Stomach (tissue), 9 donors: ENCODE results near the gene HMG20A. TPM values are rescaled to one million over a fixed set of nuclear protein-coding genes. Genes with fewer than 3 reads are reported as not detected.

ENCODE experiments used
- DNase-seq, 2 donors: peaks; one replicate each; pipeline versions ENCODE4 v3.0.0 to v3.0.0-alpha.2; 2013 to 2019
- H3K27ac ChIP-seq, 5 donors: fragments of 200-600 bp in 4 of 5; sonication (generic) in 4 of 5; one replicate each; pipeline ENCODE4 v1.5.1; 2013 to 2019; ENCODE audit warnings: mild to moderate bottlenecking in 1 of 5, moderate library complexity in 1 of 5
- H3K27me3 ChIP-seq, 3 donors: fragments of 200-600 bp; sonication (generic); one replicate each; pipeline ENCODE4 v1.5.1; 2017 to 2019; ENCODE audit warnings: mixed run types in 1 of 3
- H3K36me3 ChIP-seq, 4 donors: fragments of 200-600 bp; sonication (generic); 1 replicate in 3 of 4; 2 replicates in 1 of 4; pipeline ENCODE4 v1.5.1; 2016 to 2019
- H3K4me1 ChIP-seq, 4 donors: fragments of 200-600 bp; sonication (generic); one replicate each; pipeline ENCODE4 v1.5.1; 2016 to 2019
- H3K4me3 ChIP-seq, 4 donors: fragments of 200-600 bp; sonication (generic) in 3 of 4; one replicate each; pipeline ENCODE4 v1.5.1; 2016 to 2019; ENCODE audit warnings: mild to moderate bottlenecking in 1 of 4
- H3K9me3 ChIP-seq, 4 donors: fragments of 200-600 bp; sonication (generic); one replicate each; pipeline ENCODE4 v1.5.1; 2016 to 2019
- EP300 ChIP-seq: sonication (generic); formaldehyde crosslinking; IDR thresholded peaks from one replicate; pipeline ENCODE4 v1.6.1; 2017; ENCODE audit warnings: antibody characterized with exemption
- POLR2A ChIP-seq, 4 donors: fragments of 450-650 bp; IDR thresholded peaks; one replicate each; pipeline ENCODE4 v1.6.1; 2016; ENCODE audit warnings: antibody characterized with exemption in 4 of 4, control low read depth in 2 of 4, mild to moderate bottlenecking in 1 of 4, moderate library complexity in 1 of 4
- POLR2AphosphoS5 ChIP-seq, 3 donors: sonication (generic); formaldehyde crosslinking; IDR thresholded peaks; one replicate each; pipeline ENCODE4 v1.6.1; 2016; ENCODE audit warnings: antibody characterized with exemption in 3 of 3
- WGBS, 5 donors: extraction: QIAGEN DNeasy Blood & Tissue Kit in 3 of 5; methylation state at CpG; one replicate each; pipeline versions ENCODE4 v1.1.5 to v1.1.7; 2013 to 2018; 5-methylcytosine and 5-hydroxymethylcytosine counted together
- intact Hi-C: fragments of 100-400 bp; cut with DNase I; formaldehyde crosslinking; loops from one replicate; pipeline ENCODE4 v1.15.1; 2023; ENCODE audit warnings: low total_unique reads
- polyA plus RNA-seq, 3 donors: library from polyadenylated mRNA; stranded (reverse); fragments of 200-250 nt; gene quantifications; one replicate each; pipeline ENCODE4 v1.2.3, GENCODE V29; 2013
- total RNA-seq, 5 donors: library from RNA; depleted of rRNA; stranded (reverse); fragments of >200 nt; gene quantifications; one replicate each; pipeline versions ENCODE4 v1.1.0 to v1.2.3, GENCODE V29; 2014 to 2016
- TF ChIP-seq, protein P1 (sequence below), 7 experiments: fragments of 450-650 bp in 4 of 7; fragments of 200-600 bp in 3 of 7; sonication (generic) in 3 of 7; IDR thresholded peaks; one replicate each; pipeline ENCODE4 v1.5.1; 2016 to 2019; ENCODE audit warnings: antibody characterized with exemption in 7 of 7, control low read depth in 2 of 7, mild to moderate bottlenecking in 1 of 7
- donor health status: healthy with polysubstance abuse.
- donor health status: Bipolar disorder and iron deficiency.
- donor health status: healthy.

HMG20A gene
- total and polyA plus RNA-seq, 8 donors = 8.1 to 51.8 (median 22.6) TPM

DNA sequence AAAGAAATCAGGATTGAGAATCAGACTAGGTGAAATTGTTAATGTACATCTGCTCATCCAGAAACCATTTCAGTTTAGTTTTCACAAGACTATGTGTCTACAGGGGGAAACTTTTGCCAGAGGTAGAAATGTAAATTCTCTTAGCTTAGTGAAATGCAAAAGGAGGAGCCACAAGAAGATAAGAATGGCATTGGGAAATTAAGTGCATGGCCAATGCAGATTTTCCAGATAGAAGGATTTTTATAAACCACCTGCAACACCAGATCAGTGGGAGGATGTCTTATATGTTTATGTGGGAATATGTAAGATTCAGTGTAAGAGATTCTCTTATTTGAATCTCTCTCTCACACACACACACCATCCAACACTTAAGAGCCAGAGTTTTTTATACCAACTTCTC, 67.2 kb downstream of the HMG20A start:
- H3K27me3 ChIP-seq = no peaks in the 10 kb centered on the region
- no peak for DNase-seq
- no peaks in the 10 kb centered on the region for H3K9me3 ChIP-seq
- no peak overlapping the region for H3K4me3 ChIP-seq
- TF ChIP-seq, protein P1, sequence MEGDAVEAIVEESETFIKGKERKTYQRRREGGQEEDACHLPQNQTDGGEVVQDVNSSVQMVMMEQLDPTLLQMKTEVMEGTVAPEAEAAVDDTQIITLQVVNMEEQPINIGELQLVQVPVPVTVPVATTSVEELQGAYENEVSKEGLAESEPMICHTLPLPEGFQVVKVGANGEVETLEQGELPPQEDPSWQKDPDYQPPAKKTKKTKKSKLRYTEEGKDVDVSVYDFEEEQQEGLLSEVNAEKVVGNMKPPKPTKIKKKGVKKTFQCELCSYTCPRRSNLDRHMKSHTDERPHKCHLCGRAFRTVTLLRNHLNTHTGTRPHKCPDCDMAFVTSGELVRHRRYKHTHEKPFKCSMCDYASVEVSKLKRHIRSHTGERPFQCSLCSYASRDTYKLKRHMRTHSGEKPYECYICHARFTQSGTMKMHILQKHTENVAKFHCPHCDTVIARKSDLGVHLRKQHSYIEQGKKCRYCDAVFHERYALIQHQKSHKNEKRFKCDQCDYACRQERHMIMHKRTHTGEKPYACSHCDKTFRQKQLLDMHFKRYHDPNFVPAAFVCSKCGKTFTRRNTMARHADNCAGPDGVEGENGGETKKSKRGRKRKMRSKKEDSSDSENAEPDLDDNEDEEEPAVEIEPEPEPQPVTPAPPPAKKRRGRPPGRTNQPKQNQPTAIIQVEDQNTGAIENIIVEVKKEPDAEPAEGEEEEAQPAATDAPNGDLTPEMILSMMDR (IDR thresholded peaks at IDR 0.05) = no peak
- H3K4me1 ChIP-seq = peaks cover 0 to 18% (median 11%) of the 10 kb centered on the region in 4 donors
- peaks cover 9 to 37% (median 30%) of the 10 kb centered on the region in 4 donors for H3K36me3 ChIP-seq
- peak overlapping the region in 1 of 5 donors; percentile 39 for H3K27ac ChIP-seq
- intact Hi-C loops = no loop called here

DNA sequence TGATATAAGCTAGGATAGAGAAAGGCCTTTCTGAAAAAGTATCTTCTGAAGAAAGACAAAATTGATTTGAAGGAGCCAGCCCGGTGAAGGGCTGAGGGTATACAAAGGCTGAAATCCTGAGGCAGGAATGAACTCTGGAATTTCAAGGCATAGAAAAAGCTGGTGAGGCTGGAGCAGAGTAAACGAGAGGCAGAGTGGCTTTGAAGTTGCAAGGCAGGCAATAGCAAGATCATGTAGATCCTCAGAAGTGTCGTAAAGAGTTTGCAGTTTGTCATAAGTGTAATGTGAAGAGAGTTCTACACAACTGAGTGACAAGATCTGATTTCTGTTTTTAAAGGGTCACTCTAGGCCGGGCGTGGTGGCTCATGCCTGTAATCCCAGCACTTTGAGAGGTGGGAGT, 69.0 kb downstream of the HMG20A start:
- Histone ChIP-seq H3K27ac (no peak overlapping the region), H3K9me3 (no peaks in the 10 kb centered on the region), H3K4me3 (no peak overlapping the region), H3K27me3 (no peaks in the 10 kb centered on the region), H3K36me3 (peaks cover 1 to 20% (median 12%) of the 10 kb centered on the region in 4 donors), H3K4me1 (peaks cover 0 to 24% (median 7%) of the 10 kb centered on the region in 4 donors)
- TF ChIP-seq, protein P1 (IDR thresholded peaks at IDR 0.05) = no peak
- no peak for TF ChIP-seq POLR2A (IDR thresholded peaks at IDR 0.05)
- no peak for TF ChIP-seq EP300
- no peak for TF ChIP-seq POLR2AphosphoS5 (IDR thresholded peaks at IDR 0.05)
- DNase-seq = no peak
- 86 to 92% (median 88%) methylated on average over 5 of the region's 5 CpGs for WGBS, 5 donors
- intact Hi-C loops = loop anchor here (10.0 kb wide), 2 partner anchors 55 to 375 kb away; no protein-coding TSS in a partner anchor

DNA sequence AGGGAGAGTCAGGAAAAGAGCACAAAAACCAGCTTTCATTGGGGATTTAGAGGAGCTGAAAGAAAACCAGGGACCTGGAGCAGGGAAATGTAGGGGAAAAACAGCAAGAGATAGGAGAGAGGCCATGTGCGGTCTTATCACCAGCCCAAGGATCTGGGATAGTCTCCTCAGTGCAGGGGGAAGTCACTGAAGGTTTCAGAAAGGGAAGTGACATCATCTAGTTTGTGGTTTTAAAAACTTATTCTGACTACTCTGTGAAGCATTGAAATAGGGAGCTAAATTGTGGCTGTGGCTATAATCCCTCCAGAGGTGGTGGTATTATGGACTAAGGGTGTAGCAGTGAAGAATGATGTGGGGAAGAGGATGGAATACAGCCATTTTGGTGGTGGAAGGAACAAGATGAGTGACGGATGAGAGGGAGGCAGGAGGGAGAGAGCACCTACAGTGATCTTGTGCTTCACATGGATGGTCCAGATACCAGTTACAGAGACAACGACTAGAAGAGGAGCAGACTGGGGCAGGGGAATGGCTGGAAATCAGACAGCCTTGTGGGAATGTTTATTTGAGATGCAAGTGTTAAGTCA, 72.7 kb downstream of the HMG20A start:
- no peak overlapping the region for H3K4me3 ChIP-seq
- H3K9me3 ChIP-seq = no peaks in the 10 kb centered on the region
- DNase-seq = peak in 1 of 2 donors; percentile 22
- no peaks in the 10 kb centered on the region for H3K27me3 ChIP-seq
- H3K27ac ChIP-seq = no peak overlapping the region
- peaks cover 20 to 42% (median 31%) of the 10 kb centered on the region in 4 donors for H3K4me1 ChIP-seq
- intact Hi-C loops = loop anchor here (10.0 kb wide), 2 partner anchors 51 to 379 kb away; no protein-coding TSS in a partner anchor
- WGBS, 5 donors = 58 to 75% (median 64%) methylated on average over 3 of the region's 3 CpGs
- TF ChIP-seq, protein P1 (IDR thresholded peaks at IDR 0.05) = no peak
- TF ChIP-seq POLR2A (IDR thresholded peaks at IDR 0.05) (no peak), EP300 (no peak), POLR2AphosphoS5 (IDR thresholded peaks at IDR 0.05) (no peak)
- H3K36me3 ChIP-seq = peaks cover 0 to 7% (median 0%) of the 10 kb centered on the region in 4 donors

DNA sequence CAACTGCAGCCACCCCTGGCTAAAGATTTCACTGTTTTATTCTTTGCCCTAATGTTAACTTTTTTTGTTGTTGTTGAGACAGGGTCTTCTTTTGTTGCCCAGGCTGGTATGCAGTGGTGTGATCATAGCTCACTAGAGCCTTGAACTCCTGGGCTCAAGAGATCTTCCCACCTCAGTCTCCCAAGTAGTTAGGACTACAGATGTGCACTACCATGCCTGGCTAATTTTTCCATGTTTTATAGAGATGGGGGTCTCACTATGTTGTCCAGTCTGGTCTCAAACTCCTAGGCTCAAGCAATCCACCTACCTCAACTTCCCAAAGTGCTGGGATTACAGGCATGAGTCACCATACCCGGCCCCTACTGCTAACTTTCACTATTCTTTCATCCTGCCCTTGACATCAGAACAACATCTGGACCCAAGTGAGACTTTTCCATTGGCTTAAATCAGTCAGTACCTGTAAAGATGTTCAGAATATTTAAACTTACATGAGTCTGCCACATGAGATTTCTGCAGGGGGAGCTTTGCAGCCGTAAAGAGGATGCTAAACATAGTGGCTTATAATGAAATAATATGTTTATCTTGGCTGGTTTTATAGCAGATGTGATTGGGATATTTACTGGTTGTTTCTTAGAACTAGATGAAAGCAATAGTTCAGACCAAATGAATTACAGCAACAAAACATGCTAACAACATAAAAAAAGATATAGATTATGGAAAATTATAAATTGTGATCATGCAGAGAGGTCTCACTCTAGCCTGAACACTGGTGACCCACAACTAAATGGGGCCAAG, 73.6 kb downstream of the HMG20A start:
- no peak overlapping the region for H3K27ac ChIP-seq
- intact Hi-C loops = loop anchor here (10.0 kb wide), 2 partner anchors 51 to 379 kb away; no protein-coding TSS in a partner anchor
- no peaks in the 10 kb centered on the region for H3K27me3 ChIP-seq
- no peak for TF ChIP-seq EP300
- TF ChIP-seq, protein P1 (IDR thresholded peaks at IDR 0.05) = no peak
- TF ChIP-seq POLR2AphosphoS5 (IDR thresholded peaks at IDR 0.05) = no peak
- TF ChIP-seq POLR2A (IDR thresholded peaks at IDR 0.05) = no peak
- WGBS, 5 donors = 48 to 68% (median 56%) methylated on average over 2 of the region's 2 CpGs
- H3K36me3 ChIP-seq = peaks cover 0 to 7% (median 0%) of the 10 kb centered on the region in 4 donors
- DNase-seq = no peak
- H3K4me1 ChIP-seq = peaks cover 22 to 50% (median 36%) of the 10 kb centered on the region in 4 donors
- no peaks in the 10 kb centered on the region for H3K9me3 ChIP-seq
- H3K4me3 ChIP-seq = no peak overlapping the region
